GM23338 (cell line): ENCODE data around the gene LY86. TPM values are rescaled to one million over a fixed set of nuclear protein-coding genes. Genes with fewer than 3 reads are reported as not detected.

Source experiments
- ATAC-seq: fragments of 200-7000 bp; cut with Tn5 transposase; 3 replicates; pipeline ENCODE4 v1.9.1; 2020
- DNase-seq: peaks from one replicate; pipeline ENCODE4 v3.0.0-alpha.2; 2015; ENCODE audit warnings: low spot score
- H2AFZ ChIP-seq: fragments of 200-600 bp; sonication (generic); 2 replicates; pipeline ENCODE4 v1.8.0; 2016; ENCODE audit warnings: antibody characterized with exemption, mild to moderate bottlenecking, moderate library complexity
- H3F3A ChIP-seq: fragments of 200-600 bp; sonication (generic); replicated peaks from 2 replicates; pipeline ENCODE4 v1.8.0; 2017; ENCODE audit warnings: antibody characterized with exemption, mixed run types, low read depth
- H3K27ac ChIP-seq: fragments of 200-600 bp; sonication (generic); 2 replicates; pipeline ENCODE4 v1.6.1; 2016; ENCODE audit warnings: low read depth
- H3K27me3 ChIP-seq: fragments of 200-600 bp; sonication (generic); 2 replicates; pipeline ENCODE4 v1.8.0; 2016; ENCODE audit warnings: mild to moderate bottlenecking, mixed run types, moderate library complexity; ENCODE audit not compliant: insufficient read depth
- H3K36me3 ChIP-seq: fragments of 200-600 bp; sonication (generic); 2 replicates; pipeline ENCODE4 v1.8.0; 2016; ENCODE audit warnings: mild to moderate bottlenecking; ENCODE audit not compliant: insufficient read depth
- H3K4me1 ChIP-seq: fragments of 200-600 bp; sonication (generic); 2 replicates; pipeline ENCODE4 v1.8.0; 2016; ENCODE audit warnings: mild to moderate bottlenecking, moderate library complexity; ENCODE audit not compliant: insufficient read depth
- H3K4me2 ChIP-seq: fragments of 200-600 bp; sonication (generic); 2 replicates; pipeline ENCODE4 v1.7.1; 2017; ENCODE audit warnings: mixed run types
- H3K4me3 ChIP-seq: fragments of 200-600 bp; sonication (generic); 2 replicates; pipeline ENCODE4 v1.6.1; 2016; ENCODE audit warnings: mixed run types
- H3K79me2 ChIP-seq: fragments of 200-600 bp; sonication (generic); replicated peaks from 2 replicates; pipeline ENCODE4 v1.8.0; 2017; ENCODE audit warnings: mild to moderate bottlenecking; ENCODE audit not compliant: insufficient read depth
- H3K9me2 ChIP-seq: fragments of 200-600 bp; sonication (generic); 2 replicates; pipeline ENCODE4 v1.8.0; 2017; ENCODE audit not compliant: insufficient read depth
- H4K20me1 ChIP-seq: fragments of 200-600 bp; sonication (generic); replicated peaks from 2 replicates; pipeline ENCODE4 v1.8.0; 2017; ENCODE audit warnings: mild to moderate bottlenecking; ENCODE audit not compliant: insufficient read depth
- H3K27ac Mint-ChIP-seq: 2 replicates; pipeline ENCODE4 v1.8.0; 2020; ENCODE audit warnings: inconsistent platforms, mild to moderate bottlenecking, moderate library complexity, mixed read lengths
- H3K27me3 Mint-ChIP-seq: 3 replicates; pipeline ENCODE4 v1.8.0; 2022; ENCODE audit warnings: low read depth, mild to moderate bottlenecking, moderate library complexity, mixed read lengths, inconsistent platforms; ENCODE audit not compliant: insufficient read depth, poor library complexity
- H3K36me3 Mint-ChIP-seq: 3 replicates; pipeline ENCODE4 v1.8.0; 2021; ENCODE audit warnings: low read depth, mild to moderate bottlenecking, inconsistent platforms, moderate library complexity, mixed read lengths
- H3K4me1 Mint-ChIP-seq: 3 replicates; pipeline ENCODE4 v1.8.0; 2020; ENCODE audit warnings: mild to moderate bottlenecking, inconsistent platforms, mixed read lengths
- H3K4me3 Mint-ChIP-seq: 3 replicates; pipeline ENCODE4 v1.8.0; 2021; ENCODE audit warnings: moderate library complexity, mild to moderate bottlenecking, inconsistent platforms, mixed read lengths
- H3K9me3 Mint-ChIP-seq: 3 replicates; pipeline ENCODE4 v1.8.0; 2020; ENCODE audit warnings: moderate library complexity, mild to moderate bottlenecking, inconsistent platforms, mixed read lengths
- CREB1 ChIP-seq: fragments of 250-450 bp; sonication (Bioruptor Pico); IDR thresholded peaks from 2 replicates; pipeline ENCODE4 v1.5.0; 2020; ENCODE audit warnings: low read depth, mild to moderate bottlenecking, moderate library complexity
- EZH2 ChIP-seq: fragments of 200-600 bp; sonication (generic); IDR thresholded peaks from one replicate; pipeline ENCODE4 v1.8.0; 2017; ENCODE audit warnings: antibody characterized with exemption, mild to moderate bottlenecking, low read depth; ENCODE audit not compliant: unreplicated experiment
- EZH2phosphoT487 ChIP-seq: fragments of 200-600 bp; sonication (generic); IDR thresholded peaks from one replicate; pipeline ENCODE4 v1.8.1; 2018; ENCODE audit warnings: antibody characterized with exemption; ENCODE audit not compliant: unreplicated experiment
- NANOG ChIP-seq: IDR thresholded peaks from 2 replicates; pipeline ENCODE4 v1.6.1; 2016; ENCODE audit warnings: antibody characterized with exemption, borderline replicate concordance
- POLR2AphosphoS5 ChIP-seq: IDR thresholded peaks from 2 replicates; pipeline ENCODE4 v1.6.1; 2016; ENCODE audit warnings: antibody characterized with exemption, low read depth
- REST ChIP-seq: IDR thresholded peaks from one replicate; pipeline ENCODE4 v1.6.1; 2018; ENCODE audit warnings: antibody characterized with exemption; ENCODE audit not compliant: unreplicated experiment
- STAT1 ChIP-seq: IDR thresholded peaks from one replicate; pipeline ENCODE4 v1.6.1; 2016; ENCODE audit warnings: antibody characterized with exemption; ENCODE audit not compliant: unreplicated experiment
- ZNF114 ChIP-seq: fragments of 250-450 bp; sonication (Bioruptor Pico); IDR thresholded peaks from 2 replicates; pipeline ENCODE4 v1.5.0; 2020; ENCODE audit warnings: mild to moderate bottlenecking, moderate library complexity
- ZNF331 ChIP-seq: fragments of 250-450 bp; sonication (Bioruptor Pico); IDR thresholded peaks from 2 replicates; pipeline ENCODE4 v1.5.0; 2020; ENCODE audit warnings: low read depth, mild to moderate bottlenecking, moderate library complexity
- ZNF462 ChIP-seq: fragments of 250-450 bp; sonication (Bioruptor Pico); IDR thresholded peaks from 2 replicates; pipeline ENCODE4 v1.5.0; 2020; ENCODE audit warnings: mild to moderate bottlenecking, moderate library complexity
- polyA plus RNA-seq: library from polyadenylated mRNA; unstranded; fragments of >200 nt; fragmentation: Nextera tagmentation; extraction: Ambion mirVana; gene quantifications from 2 replicates; pipeline ENCODE4 v1.2.1, GENCODE V29; 2016
- total RNA-seq: library from RNA; depleted of rRNA; stranded (reverse); fragments of >200 nt; shearing (Covaris generic); gene quantifications from 2 replicates; pipeline ENCODE4 v1.2.3, GENCODE V29; 2014
- TF ChIP-seq, protein P1 (sequence below): IDR thresholded peaks from 2 replicates; pipeline ENCODE4 v1.6.1; 2016; ENCODE audit warnings: antibody characterized with exemption

The LY86 gene
- total and polyA plus RNA-seq, 2 experiments from 2014 or later: 0.29 TPM; not detected in 1

GRCh38 chr6:6654599-6655575 lies 66.4 kb downstream of the LY86 start:
- DNase-seq (no peak), ATAC-seq (no peak)
- TF ChIP-seq ZNF462 (no peak), ZNF114 (CRISPR knock-in tag) (no peak), NANOG (no peak), REST (no peak), EZH2 (no peak), STAT1 (no peak), CREB1 (CRISPR knock-in tag) (no peak), POLR2AphosphoS5 (no peak), EZH2phosphoT487 (no peak), ZNF331 (no peak)
- TF ChIP-seq, protein P1, sequence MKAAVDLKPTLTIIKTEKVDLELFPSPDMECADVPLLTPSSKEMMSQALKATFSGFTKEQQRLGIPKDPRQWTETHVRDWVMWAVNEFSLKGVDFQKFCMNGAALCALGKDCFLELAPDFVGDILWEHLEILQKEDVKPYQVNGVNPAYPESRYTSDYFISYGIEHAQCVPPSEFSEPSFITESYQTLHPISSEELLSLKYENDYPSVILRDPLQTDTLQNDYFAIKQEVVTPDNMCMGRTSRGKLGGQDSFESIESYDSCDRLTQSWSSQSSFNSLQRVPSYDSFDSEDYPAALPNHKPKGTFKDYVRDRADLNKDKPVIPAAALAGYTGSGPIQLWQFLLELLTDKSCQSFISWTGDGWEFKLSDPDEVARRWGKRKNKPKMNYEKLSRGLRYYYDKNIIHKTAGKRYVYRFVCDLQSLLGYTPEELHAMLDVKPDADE: no peak
- peaks cover 11% of the 10 kb centered on the region; the same call in 1 of the 2 replicates for H3K27me3 ChIP-seq
- H3K36me3 ChIP-seq: no peaks in the 10 kb centered on the region
- H3K27ac Mint-ChIP-seq: no peak overlapping the region
- no peaks in the 10 kb centered on the region for H3K79me2 ChIP-seq
- H3K27ac ChIP-seq: no peak overlapping the region
- no peaks in the 10 kb centered on the region for H4K20me1 ChIP-seq
- H3K4me3 ChIP-seq: no peak overlapping the region
- H3K9me3 Mint-ChIP-seq: no peaks in the 10 kb centered on the region; the same call in 2 of the 3 replicates
- 0 out of 2 replicates have a peak overlapping the region, but pooled peaks have one; percentile 66 for H2AFZ ChIP-seq
- no peak overlapping the region for H3K4me3 Mint-ChIP-seq
- no peaks in the 10 kb centered on the region for H3K36me3 Mint-ChIP-seq
- H3K4me1 ChIP-seq: 0 out of 2 replicates have a peak, but pooled peaks cover 3% of the 10 kb centered on the region
- H3K4me1 Mint-ChIP-seq: peaks cover 5% of the 10 kb centered on the region; the same call in 2 of the 3 replicates
- H3K4me2 ChIP-seq: no peak overlapping the region
- peaks cover 3% of the 10 kb centered on the region for H3K27me3 Mint-ChIP-seq
- no peaks in the 10 kb centered on the region for H3F3A ChIP-seq
- peaks cover 16% of the 10 kb centered on the region for H3K9me2 ChIP-seq
